Glutamatergic neuron (in vitro differentiated cells): ENCODE data around the gene OPN5. TPM values are rescaled to one million over a fixed set of nuclear protein-coding genes. Genes with fewer than 3 reads are reported as not detected.

Experiments
- DNase-seq: peaks from one replicate; pipeline ENCODE4 v3.0.0; 2022
- H3K27ac Mint-ChIP-seq: one replicate; pipeline ENCODE4 v1.8.0; 2020; ENCODE audit warnings: mild to moderate bottlenecking, mixed read lengths, inconsistent platforms; ENCODE audit not compliant: unreplicated experiment
- H3K27me3 Mint-ChIP-seq: one replicate; pipeline ENCODE4 v1.8.0; 2020; ENCODE audit warnings: mild to moderate bottlenecking, moderate library complexity, mixed read lengths, inconsistent platforms; ENCODE audit not compliant: unreplicated experiment
- H3K36me3 Mint-ChIP-seq: one replicate; pipeline ENCODE4 v1.8.0; 2020; ENCODE audit warnings: mild to moderate bottlenecking, mixed read lengths, inconsistent platforms; ENCODE audit not compliant: unreplicated experiment
- H3K4me1 Mint-ChIP-seq: one replicate; pipeline ENCODE4 v1.8.0; 2020; ENCODE audit warnings: mild to moderate bottlenecking, low read depth, mixed read lengths, inconsistent platforms; ENCODE audit not compliant: unreplicated experiment
- H3K4me3 Mint-ChIP-seq: one replicate; pipeline ENCODE4 v1.8.0; 2020; ENCODE audit warnings: mild to moderate bottlenecking, mixed read lengths, inconsistent platforms; ENCODE audit not compliant: unreplicated experiment
- H3K9me3 Mint-ChIP-seq: one replicate; pipeline ENCODE4 v1.8.0; 2020; ENCODE audit warnings: mild to moderate bottlenecking, moderate library complexity, mixed read lengths, inconsistent platforms; ENCODE audit not compliant: unreplicated experiment
- CTCF ChIP-seq: fragments of 200-600 bp; sonication (generic); IDR thresholded peaks from one replicate; pipeline ENCODE4 v1.5.0; 2021; ENCODE audit not compliant: partially characterized antibody, unreplicated experiment
- total RNA-seq: library from RNA; stranded (reverse); fragmentation: NEBNext Ultra II Directional; extraction: Animal tissue kit (Norgen Biotek cat#: 25700); gene quantifications from one replicate; pipeline ENCODE4 v1.2.1, GENCODE V29; 2021; ENCODE audit not compliant: unreplicated experiment

The OPN5 gene
- total RNA-seq, 1 donor from 2014 or later = not detected

GRCh38 chr6:47752801-47753200 lies 29.0 kb upstream of the OPN5 start:
- no peak for TF ChIP-seq CTCF
- Mint-ChIP-seq H3K9me3 (no peaks in the 10 kb centered on the region), H3K4me1 (no peaks in the 10 kb centered on the region), H3K36me3 (peaks cover 6% of the 10 kb centered on the region), H3K27me3 (no peaks in the 10 kb centered on the region), H3K27ac (no peak overlapping the region), H3K4me3 (no peak overlapping the region)
- DNase-seq = no peak

- no peak for DNase-seq
- Mint-ChIP-seq H3K36me3 (no peaks in the 10 kb centered on the region), H3K9me3 (no peaks in the 10 kb centered on the region), H3K27ac (no peak overlapping the region), H3K4me1 (no peaks in the 10 kb centered on the region), H3K4me3 (no peak overlapping the region), H3K27me3 (no peaks in the 10 kb centered on the region)
- no peak for TF ChIP-seq CTCF
These were observed 22.5 kb upstream of the OPN5 start for GRCh38 chr6:47759364-47759763.

- Mint-ChIP-seq H3K9me3 (no peaks in the 10 kb centered on the region), H3K36me3 (no peaks in the 10 kb centered on the region), H3K27me3 (no peaks in the 10 kb centered on the region), H3K4me1 (no peaks in the 10 kb centered on the region), H3K4me3 (no peak overlapping the region), H3K27ac (no peak overlapping the region)
- no peak for TF ChIP-seq CTCF
- no peak for DNase-seq
These were observed 19.3 kb upstream of the OPN5 start for GRCh38 chr6:47762502-47762901.

- no peak overlapping the region for H3K4me3 Mint-ChIP-seq
- no peaks in the 10 kb centered on the region for H3K9me3 Mint-ChIP-seq
- no peak for DNase-seq
- H3K4me1 Mint-ChIP-seq = no peaks in the 10 kb centered on the region
- H3K36me3 Mint-ChIP-seq = no peaks in the 10 kb centered on the region
- no peak overlapping the region for H3K27ac Mint-ChIP-seq
- H3K27me3 Mint-ChIP-seq = peaks cover 1% of the 10 kb centered on the region
- TF ChIP-seq CTCF = no peak
These were observed 15.4 kb upstream of the OPN5 start for GRCh38 chr6:47766445-47766844.

- no peak overlapping the region for H3K4me3 Mint-ChIP-seq
- H3K27me3 Mint-ChIP-seq = peaks cover 2% of the 10 kb centered on the region
- no peaks in the 10 kb centered on the region for H3K9me3 Mint-ChIP-seq
- TF ChIP-seq CTCF = no peak
- DNase-seq = no peak
- no peaks in the 10 kb centered on the region for H3K4me1 Mint-ChIP-seq
- H3K36me3 Mint-ChIP-seq = no peaks in the 10 kb centered on the region
- no peak overlapping the region for H3K27ac Mint-ChIP-seq
These were observed 14.7 kb upstream of the OPN5 start for GRCh38 chr6:47767102-47767501.
